A549 (cell line): ENCODE results near the gene NAP1L4.

ENCODE experiments used
- CBX2 ChIP-seq: fragments of 200-600 bp; sonication (generic); IDR thresholded peaks from 2 replicates; pipeline ENCODE4 v1.6.1; 2016; ENCODE audit warnings: low read depth, mild to moderate bottlenecking, borderline replicate concordance
- CEBPB ChIP-seq, 2 experiments: fragments of >200 bp in 1 of 2; sonication (Bioruptor Twin) in 1 of 2; formaldehyde crosslinking in 1 of 2; IDR thresholded peaks; 2 replicates each; pipeline ENCODE4 v1.6.1; 2012 to 2016
- HOXA7 ChIP-seq: fragments of 250-450 bp; sonication (Bioruptor Pico); IDR thresholded peaks from 2 replicates; pipeline ENCODE4 v1.5.0; 2020; ENCODE audit warnings: mild to moderate bottlenecking, moderate library complexity
- JUN ChIP-seq, 2 experiments: fragments of >200 bp; sonication (Bioruptor Twin); formaldehyde crosslinking; IDR thresholded peaks; 2 replicates in 1 of 2; 3 replicates in 1 of 2; pipeline ENCODE4 v1.6.1; 2016 to 2017
- MAZ ChIP-seq: fragments of 150-350 bp; IDR thresholded peaks from 2 replicates; pipeline ENCODE4 v1.6.1; 2014; ENCODE audit warnings: antibody characterized with exemption, low read depth, low read length, borderline replicate concordance
- NR3C1 ChIP-seq: fragments of >200 bp; sonication (Bioruptor Twin); formaldehyde crosslinking; IDR thresholded peaks from 3 replicates; pipeline ENCODE4 v1.6.1; 2017
- POLR2A ChIP-seq: IDR thresholded peaks from 2 replicates; pipeline ENCODE4 v1.6.1; 2012; ENCODE audit warnings: mild to moderate bottlenecking, low read length
- RAD21 ChIP-seq, 2 experiments: fragments of >200 bp in 1 of 2; sonication (Bioruptor Twin) in 1 of 2; formaldehyde crosslinking in 1 of 2; IDR thresholded peaks in 1 of 2; conservative IDR thresholded peaks in 1 of 2; 2 replicates in 1 of 2; 3 replicates in 1 of 2; pipeline ENCODE4 v1.6.1; 2012 to 2018; ENCODE audit warnings: inconsistent platforms in 1 of 2
- RCOR1 ChIP-seq: fragments of 150-350 bp; IDR thresholded peaks from 2 replicates; pipeline ENCODE4 v1.6.1; 2014; ENCODE audit warnings: antibody characterized with exemption, low read length, low read depth
- SMC3 ChIP-seq: fragments of >200 bp; sonication (Bioruptor Twin); formaldehyde crosslinking; IDR thresholded peaks from 3 replicates; pipeline ENCODE4 v1.6.1; 2018; ENCODE audit warnings: inconsistent platforms
- TP53 ChIP-seq: fragments of 250-450 bp; sonication (Bioruptor Pico); IDR thresholded peaks from 2 replicates; pipeline ENCODE4 v1.5.0; 2021; ENCODE audit warnings: mild to moderate bottlenecking, moderate library complexity
- TF ChIP-seq, protein P1 (sequence below): fragments of >200 bp; sonication (Bioruptor Twin); formaldehyde crosslinking; IDR thresholded peaks from 3 replicates; pipeline ENCODE4 v1.5.1; 2016
- TF ChIP-seq, protein P2 (sequence below): fragments of 150-350 bp; IDR thresholded peaks from 2 replicates; pipeline ENCODE4 v1.6.1; 2014; ENCODE audit warnings: low read depth, mild to moderate bottlenecking, low read length
- TF ChIP-seq, protein P3 (sequence below): IDR thresholded peaks from 2 replicates; pipeline ENCODE4 v1.6.1; 2012

DNA sequence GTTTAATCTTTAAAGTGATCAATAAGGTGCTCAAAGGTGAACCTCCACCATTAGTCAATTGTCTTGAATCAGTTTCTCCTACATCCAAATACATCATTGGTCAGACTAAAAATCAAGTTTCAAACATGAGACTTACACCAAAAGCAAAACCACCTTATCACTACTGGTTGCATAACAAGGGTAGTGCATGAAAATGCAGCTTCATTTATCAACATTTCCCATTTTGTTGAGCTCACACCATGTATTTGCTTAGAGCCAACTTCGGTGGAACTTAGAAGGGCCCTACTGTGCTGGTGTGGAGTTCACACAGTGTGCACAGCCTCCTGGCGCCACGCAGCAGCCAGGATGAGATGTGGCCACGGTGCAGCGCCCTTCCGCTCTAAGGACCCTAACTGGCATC lies 39.8 kb downstream of the NAP1L4 start:
- TF ChIP-seq NR3C1 (no peak), JUN (IDR thresholded peaks at IDR 0.05) (no peak), HOXA7 (CRISPR knock-in tag) (no peak), POLR2A (no peak), CEBPB (IDR thresholded peaks at IDR 0.05) (no peak), SMC3 (no peak), RAD21 (conservative IDR thresholded peaks at IDR 0.05 in 1 of 2, IDR thresholded peaks at IDR 0.05 in 1 of 2) (no peak), CBX2 (no peak), RCOR1 (no peak), TP53 (CRISPR knock-in tag) (no peak), MAZ (no peak)
- TF ChIP-seq, protein P1, sequence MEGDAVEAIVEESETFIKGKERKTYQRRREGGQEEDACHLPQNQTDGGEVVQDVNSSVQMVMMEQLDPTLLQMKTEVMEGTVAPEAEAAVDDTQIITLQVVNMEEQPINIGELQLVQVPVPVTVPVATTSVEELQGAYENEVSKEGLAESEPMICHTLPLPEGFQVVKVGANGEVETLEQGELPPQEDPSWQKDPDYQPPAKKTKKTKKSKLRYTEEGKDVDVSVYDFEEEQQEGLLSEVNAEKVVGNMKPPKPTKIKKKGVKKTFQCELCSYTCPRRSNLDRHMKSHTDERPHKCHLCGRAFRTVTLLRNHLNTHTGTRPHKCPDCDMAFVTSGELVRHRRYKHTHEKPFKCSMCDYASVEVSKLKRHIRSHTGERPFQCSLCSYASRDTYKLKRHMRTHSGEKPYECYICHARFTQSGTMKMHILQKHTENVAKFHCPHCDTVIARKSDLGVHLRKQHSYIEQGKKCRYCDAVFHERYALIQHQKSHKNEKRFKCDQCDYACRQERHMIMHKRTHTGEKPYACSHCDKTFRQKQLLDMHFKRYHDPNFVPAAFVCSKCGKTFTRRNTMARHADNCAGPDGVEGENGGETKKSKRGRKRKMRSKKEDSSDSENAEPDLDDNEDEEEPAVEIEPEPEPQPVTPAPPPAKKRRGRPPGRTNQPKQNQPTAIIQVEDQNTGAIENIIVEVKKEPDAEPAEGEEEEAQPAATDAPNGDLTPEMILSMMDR, result no peak
- TF ChIP-seq, protein P2, sequence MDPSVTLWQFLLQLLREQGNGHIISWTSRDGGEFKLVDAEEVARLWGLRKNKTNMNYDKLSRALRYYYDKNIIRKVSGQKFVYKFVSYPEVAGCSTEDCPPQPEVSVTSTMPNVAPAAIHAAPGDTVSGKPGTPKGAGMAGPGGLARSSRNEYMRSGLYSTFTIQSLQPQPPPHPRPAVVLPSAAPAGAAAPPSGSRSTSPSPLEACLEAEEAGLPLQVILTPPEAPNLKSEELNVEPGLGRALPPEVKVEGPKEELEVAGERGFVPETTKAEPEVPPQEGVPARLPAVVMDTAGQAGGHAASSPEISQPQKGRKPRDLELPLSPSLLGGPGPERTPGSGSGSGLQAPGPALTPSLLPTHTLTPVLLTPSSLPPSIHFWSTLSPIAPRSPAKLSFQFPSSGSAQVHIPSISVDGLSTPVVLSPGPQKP, result no peak
- TF ChIP-seq, protein P3, sequence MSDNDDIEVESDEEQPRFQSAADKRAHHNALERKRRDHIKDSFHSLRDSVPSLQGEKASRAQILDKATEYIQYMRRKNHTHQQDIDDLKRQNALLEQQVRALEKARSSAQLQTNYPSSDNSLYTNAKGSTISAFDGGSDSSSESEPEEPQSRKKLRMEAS, result no peak
